HEK293 (cell line): ENCODE data around the gene BLOC1S4.

Source experiments
- CTCF ChIA-PET: fragments of 350-600 bp; formaldehyde crosslinking; extraction: SDS; loops from one replicate; lab custom pipeline; 2021; ENCODE audit warnings: antibody characterized with exemption; lab: Yijun Ruan, JAX
- POLR2A ChIA-PET: fragments of 300-600 bp; formaldehyde crosslinking; extraction: SDS; loops from one replicate; lab custom pipeline; 2020; ENCODE audit warnings: antibody characterized with exemption, inconsistent platforms; lab: Yijun Ruan, JAX
- H3K27ac ChIP-seq: fragments of 200-500 bp; sonication (Bioruptor generic); 2 replicates; pipeline ENCODE4 v1.5.1; 2014; ENCODE audit warnings: low read depth, low read length, control low read depth, inconsistent platforms; ENCODE audit errors: extremely low read depth
- H3K36me3 ChIP-seq, 2 experiments: fragments of 200-500 bp in 1 of 2; sonication (Bioruptor generic) in 1 of 2; 1 replicate in 1 of 2; 2 replicates in 1 of 2; pipeline ENCODE4 v1.5.1; 2014 to 2017; ENCODE audit warnings: inconsistent platforms in 2 of 2, low read length in 2 of 2; ENCODE audit not compliant: control insufficient read depth in 2 of 2, insufficient read depth in 1 of 2
- H3K4me1 ChIP-seq: fragments of 200-500 bp; sonication (Bioruptor generic); 2 replicates; pipeline ENCODE4 v1.5.1; 2014; ENCODE audit warnings: mild to moderate bottlenecking, low read length, inconsistent platforms; ENCODE audit not compliant: control insufficient read depth, insufficient read depth
- H3K4me3 ChIP-seq: 2 replicates; pipeline ENCODE4 v1.5.1; 2011; ENCODE audit warnings: low read depth, mild to moderate bottlenecking, control low read depth, low read length, moderate library complexity
- H3K9me3 ChIP-seq: fragments of 200-500 bp; sonication (Bioruptor generic); 2 replicates; pipeline ENCODE4 v1.5.1; 2014; ENCODE audit warnings: low read depth, low read length, inconsistent platforms; ENCODE audit not compliant: control insufficient read depth, insufficient read depth
- HOXA7 ChIP-seq: sonication (generic); formaldehyde crosslinking; IDR thresholded peaks from 2 replicates; pipeline ENCODE4 v1.8.1; 2022; ENCODE audit warnings: missing genetic modification reagents, borderline replicate concordance
- KLF16 ChIP-seq: fragments of 450-650 bp; formaldehyde crosslinking; IDR thresholded peaks from 2 replicates; pipeline ENCODE4 v1.5.1; 2017; ENCODE audit warnings: missing biosample characterization, missing genetic modification characterization
- OSR2 ChIP-seq: fragments of 450-650 bp; formaldehyde crosslinking; IDR thresholded peaks from 2 replicates; pipeline ENCODE4 v1.5.1; 2016; ENCODE audit warnings: missing biosample characterization, missing genetic modification characterization
- RBAK ChIP-seq: fragments of 450-650 bp; formaldehyde crosslinking; IDR thresholded peaks from 2 replicates; pipeline ENCODE4 v1.5.1; 2016; ENCODE audit warnings: missing biosample characterization, missing genetic modification characterization
- SCRT2 ChIP-seq: fragments of 450-650 bp; formaldehyde crosslinking; IDR thresholded peaks from 2 replicates; pipeline ENCODE4 v1.5.1; 2016; ENCODE audit warnings: missing biosample characterization, missing genetic modification characterization
- TRIM28 ChIP-seq: IDR thresholded peaks from 2 replicates; pipeline ENCODE4 v1.6.1; 2011; ENCODE audit warnings: low read length, control low read depth, borderline replicate concordance
- ZBTB20 ChIP-seq: fragments of 450-650 bp; formaldehyde crosslinking; IDR thresholded peaks from 2 replicates; pipeline ENCODE4 v1.5.1; 2016; ENCODE audit warnings: missing biosample characterization, missing genetic modification characterization
- ZFHX2 ChIP-seq: fragments of 450-650 bp; formaldehyde crosslinking; conservative IDR thresholded peaks from 2 replicates; pipeline ENCODE4 v1.5.1; 2016; ENCODE audit warnings: missing biosample characterization, missing genetic modification characterization
- ZNF175 ChIP-seq: fragments of 450-650 bp; formaldehyde crosslinking; IDR thresholded peaks from 2 replicates; pipeline ENCODE4 v1.5.1; 2016; ENCODE audit warnings: missing biosample characterization, missing genetic modification characterization
- ZNF19 ChIP-seq: fragments of 450-650 bp; formaldehyde crosslinking; IDR thresholded peaks from 2 replicates; pipeline ENCODE4; 2016; ENCODE audit warnings: missing biosample characterization, missing genetic modification characterization, low read depth
- ZNF211 ChIP-seq: fragments of 450-650 bp; formaldehyde crosslinking; IDR thresholded peaks from 2 replicates; pipeline ENCODE4 v1.5.1; 2016; ENCODE audit warnings: low read depth, missing biosample characterization, missing genetic modification characterization
- ZNF341 ChIP-seq: fragments of 450-650 bp; formaldehyde crosslinking; IDR thresholded peaks from 2 replicates; pipeline ENCODE4; 2016; ENCODE audit warnings: low read depth, missing biosample characterization, missing genetic modification characterization
- ZNF530 ChIP-seq: fragments of 450-650 bp; formaldehyde crosslinking; IDR thresholded peaks from 2 replicates; pipeline ENCODE4 v1.5.1; 2016; ENCODE audit warnings: low read depth, missing biosample characterization, missing genetic modification characterization
- ZNF549 ChIP-seq: fragments of 450-650 bp; IDR thresholded peaks from 2 replicates; pipeline ENCODE4 v1.5.1; 2018; ENCODE audit warnings: missing biosample characterization, missing genetic modification characterization, mild to moderate bottlenecking, inconsistent platforms, moderate library complexity
- ZNF561 ChIP-seq: fragments of 450-650 bp; IDR thresholded peaks from 2 replicates; pipeline ENCODE4 v1.5.1; 2018; ENCODE audit warnings: missing biosample characterization, missing genetic modification characterization, borderline replicate concordance
- ZNF677 ChIP-seq: fragments of 450-650 bp; IDR thresholded peaks from 2 replicates; pipeline ENCODE4 v1.5.0; 2018; ENCODE audit warnings: missing biosample characterization, mild to moderate bottlenecking, missing genetic modification characterization, moderate library complexity
- TF ChIP-seq, protein P1 (sequence below): fragments of 450-650 bp; formaldehyde crosslinking; IDR thresholded peaks from 2 replicates; pipeline ENCODE4 v1.5.1; 2016; ENCODE audit warnings: missing biosample characterization, missing genetic modification characterization
- TF ChIP-seq, protein P2 (sequence below): fragments of 450-650 bp; formaldehyde crosslinking; IDR thresholded peaks from 2 replicates; pipeline ENCODE4 v1.5.1; 2016; ENCODE audit warnings: missing biosample characterization, missing genetic modification characterization
- TF ChIP-seq, protein P3 (sequence below): fragments of 450-650 bp; formaldehyde crosslinking; IDR thresholded peaks from 2 replicates; pipeline ENCODE4 v1.5.1; 2016; ENCODE audit warnings: missing biosample characterization, missing genetic modification characterization
- TF ChIP-seq, protein P4 (sequence below): fragments of 450-650 bp; formaldehyde crosslinking; IDR thresholded peaks from 2 replicates; pipeline ENCODE4 v1.5.1; 2016; ENCODE audit warnings: missing biosample characterization, missing genetic modification characterization

The BLOC1S4 gene

DNA sequence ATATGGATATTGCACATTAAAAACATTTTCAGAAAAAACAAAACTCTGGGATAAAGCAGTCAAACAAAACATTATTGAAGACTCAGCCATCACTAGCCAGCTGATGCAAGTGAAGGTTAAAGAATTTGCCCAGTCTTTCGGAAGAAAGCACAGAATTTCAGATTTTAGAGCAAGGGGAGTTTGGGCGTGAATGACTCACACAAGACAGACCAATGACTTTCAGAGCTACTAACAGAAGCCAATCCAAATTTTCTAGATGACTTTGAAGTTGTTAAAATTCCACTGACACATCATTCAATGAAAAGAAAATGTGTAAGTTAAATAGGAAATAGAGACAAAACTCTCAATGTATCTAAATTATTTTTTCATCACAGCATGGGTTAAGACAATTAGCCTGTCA is 10.3 kb upstream of the BLOC1S4 start:
- CTCF ChIA-PET: no interaction called here
- TF ChIP-seq KLF16 (tag by site-specific recombination) (no peak), ZFHX2 (tag by site-specific recombination) (no peak), ZNF211 (tag by site-specific recombination) (no peak)
- TF ChIP-seq, protein P1, sequence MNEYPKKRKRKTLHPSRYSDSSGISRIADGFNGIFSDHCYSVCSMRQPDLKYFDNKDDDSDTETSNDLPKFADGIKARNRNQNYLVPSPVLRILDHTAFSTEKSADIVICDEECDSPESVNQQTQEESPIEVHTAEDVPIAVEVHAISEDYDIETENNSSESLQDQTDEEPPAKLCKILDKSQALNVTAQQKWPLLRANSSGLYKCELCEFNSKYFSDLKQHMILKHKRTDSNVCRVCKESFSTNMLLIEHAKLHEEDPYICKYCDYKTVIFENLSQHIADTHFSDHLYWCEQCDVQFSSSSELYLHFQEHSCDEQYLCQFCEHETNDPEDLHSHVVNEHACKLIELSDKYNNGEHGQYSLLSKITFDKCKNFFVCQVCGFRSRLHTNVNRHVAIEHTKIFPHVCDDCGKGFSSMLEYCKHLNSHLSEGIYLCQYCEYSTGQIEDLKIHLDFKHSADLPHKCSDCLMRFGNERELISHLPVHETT: no peak
- TF ChIP-seq, protein P2, sequence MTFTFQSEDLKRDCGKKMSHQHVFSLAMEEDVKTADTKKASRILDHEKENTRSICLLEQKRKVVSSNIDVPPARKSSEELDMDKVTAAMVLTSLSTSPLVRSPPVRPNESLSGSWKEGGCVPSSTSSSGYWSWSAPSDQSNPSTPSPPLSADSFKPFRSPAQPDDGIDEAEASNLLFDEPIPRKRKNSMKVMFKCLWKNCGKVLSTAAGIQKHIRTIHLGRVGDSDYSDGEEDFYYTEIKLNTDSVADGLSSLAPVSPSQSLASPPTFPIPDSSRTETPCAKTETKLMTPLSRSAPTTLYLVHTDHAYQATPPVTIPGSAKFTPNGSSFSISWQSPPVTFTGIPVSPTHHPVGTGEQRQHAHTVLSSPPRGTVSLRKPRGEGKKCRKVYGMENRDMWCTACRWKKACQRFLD (tag by site-specific recombination): no peak
- TF ChIP-seq, all 188 proteins: peak for 0
- POLR2A ChIA-PET: no interaction called here
- H3K4me3 ChIP-seq: no peak overlapping the region
- no peak overlapping the region for H3K27ac ChIP-seq
- no peaks in the 10 kb centered on the region for H3K4me1 ChIP-seq
- H3K36me3 ChIP-seq: peaks cover 0 to 38% of the 10 kb centered on the region in 2 experiments; a peak in 1 of 3 replicates
- H3K9me3 ChIP-seq: no peaks in the 10 kb centered on the region

DNA sequence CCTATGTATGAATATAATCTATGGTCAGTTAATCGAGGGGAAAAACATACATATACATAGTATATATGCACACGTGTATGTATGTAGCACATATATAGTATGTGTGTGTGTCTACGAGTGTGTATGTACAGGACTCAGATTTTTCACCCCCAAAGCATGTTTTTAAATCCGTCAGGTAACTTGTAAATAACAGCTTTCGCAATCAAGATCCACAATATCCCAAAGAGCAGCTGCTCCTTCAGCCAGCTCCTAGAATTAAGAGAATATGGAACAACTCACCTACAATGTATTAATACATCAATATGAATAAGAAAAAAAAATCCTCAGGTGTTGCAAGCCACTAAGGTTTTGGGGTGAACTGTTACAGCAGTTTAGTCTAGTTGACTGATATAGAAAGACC is 9.8 kb upstream of the BLOC1S4 start:
- Histone ChIP-seq H3K4me1 (no peaks in the 10 kb centered on the region), H3K27ac (no peak overlapping the region)
- TF ChIP-seq ZNF19 (tag by site-specific recombination) (no peak), TRIM28 (no peak)
- TF ChIP-seq, all 188 proteins: peak for 0
- Histone ChIP-seq H3K36me3 (peaks cover 0 to 36% of the 10 kb centered on the region in 2 experiments; a peak in 1 of 3 replicates), H3K9me3 (no peaks in the 10 kb centered on the region), H3K4me3 (no peak overlapping the region)
- ChIA-PET CTCF (no interaction called here), POLR2A (no interaction called here)

DNA sequence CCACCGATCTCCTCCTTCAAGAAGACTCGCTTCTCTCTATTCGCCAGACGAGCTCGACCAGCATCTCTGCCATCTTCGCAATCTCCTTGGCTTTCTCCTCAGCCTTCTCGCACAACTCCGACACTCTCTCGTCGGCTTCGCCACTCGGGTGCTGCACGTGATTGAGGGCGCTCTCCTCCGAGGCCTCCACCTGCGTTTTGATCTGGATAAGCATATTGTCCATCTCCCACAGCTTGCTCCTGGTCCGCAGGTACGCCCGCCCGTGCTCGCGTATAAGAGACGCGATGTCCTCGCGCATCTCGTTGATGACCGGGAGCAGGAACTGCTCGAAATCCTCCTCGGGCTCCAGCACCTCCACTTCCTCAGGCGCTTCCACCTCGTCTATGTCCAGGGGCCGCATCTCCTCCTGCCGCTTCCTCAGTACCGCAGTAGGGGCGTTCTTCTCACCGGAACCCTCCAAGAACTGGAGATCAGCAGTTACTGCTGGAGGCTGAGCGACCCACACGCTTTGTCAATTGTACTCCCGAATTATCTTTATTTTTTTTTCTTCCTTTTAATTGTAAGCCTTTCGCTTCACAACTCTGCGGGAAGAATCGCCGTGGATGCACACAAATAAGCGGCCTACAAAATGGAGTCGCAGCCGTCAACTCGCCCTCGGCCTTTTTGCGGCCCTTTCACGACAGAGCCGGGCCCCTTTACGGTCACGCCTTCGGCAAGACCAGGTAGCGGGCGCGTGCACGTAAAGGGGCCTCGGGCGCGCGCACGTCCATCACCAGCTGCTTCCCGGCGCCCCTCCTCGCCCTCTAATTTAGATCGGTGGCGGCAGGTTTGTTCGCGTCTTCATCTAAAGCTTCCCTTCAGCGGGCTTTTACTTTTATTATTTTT is 6.5 kb upstream of the BLOC1S4 start, which contains the start of gene MRFAP1L1:
Gene MRFAP1L1, minus strand, starts transcription at position 636 of the 885 bp plus-strand sequence. Its CDS starts 236 bp downstream, at position 400.
- ChIA-PET CTCF (interaction anchor here (0.6 kb wide), 1 partner anchor 253 kb away, joined by 3 read pairs; no protein-coding TSS in a partner anchor), POLR2A (interaction anchor here (1.0 to 1.7 kb wide), 4 partner anchors 34 to 74 kb away, joined by 3 to 8 read pairs (median 5); a partner anchor contains a TSS)
- peak within 1 kb of the TSS; percentile 65 for H3K4me3 ChIP-seq
- H3K9me3 ChIP-seq: no peaks in the 10 kb centered on the region
- H3K27ac ChIP-seq: peak within 1 kb of the TSS; percentile 64
- H3K4me1 ChIP-seq: no peaks in the 10 kb centered on the region
- H3K36me3 ChIP-seq: peaks cover 0 to 23% of the 10 kb centered on the region in 2 experiments; a peak in 1 of 3 replicates
- TF ChIP-seq ZNF341 (tag by site-specific recombination) (no peak), ZNF561 (tag by site-specific recombination) (0 out of 2 replicates have a peak, but pooled peaks have one; percentile 27), ZNF175 (tag by site-specific recombination) (no peak), ZNF530 (tag by site-specific recombination) (no peak), HOXA7 (no peak), OSR2 (tag by site-specific recombination) (no peak), SCRT2 (tag by site-specific recombination) (no peak), ZFHX2 (tag by site-specific recombination) (0 out of 2 replicates have a peak, but pooled peaks have one; percentile 16), ZNF677 (tag by site-specific recombination) (no peak), RBAK (tag by site-specific recombination) (no peak), ZBTB20 (tag by site-specific recombination) (no peak), ZNF549 (tag by site-specific recombination) (no peak)
- TF ChIP-seq, protein P3, sequence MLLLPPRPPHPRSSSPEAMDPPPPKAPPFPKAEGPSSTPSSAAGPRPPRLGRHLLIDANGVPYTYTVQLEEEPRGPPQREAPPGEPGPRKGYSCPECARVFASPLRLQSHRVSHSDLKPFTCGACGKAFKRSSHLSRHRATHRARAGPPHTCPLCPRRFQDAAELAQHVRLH (tag by site-specific recombination): peak; percentile 71; the same call in 1 of the 2 replicates
- TF ChIP-seq, protein P4, sequence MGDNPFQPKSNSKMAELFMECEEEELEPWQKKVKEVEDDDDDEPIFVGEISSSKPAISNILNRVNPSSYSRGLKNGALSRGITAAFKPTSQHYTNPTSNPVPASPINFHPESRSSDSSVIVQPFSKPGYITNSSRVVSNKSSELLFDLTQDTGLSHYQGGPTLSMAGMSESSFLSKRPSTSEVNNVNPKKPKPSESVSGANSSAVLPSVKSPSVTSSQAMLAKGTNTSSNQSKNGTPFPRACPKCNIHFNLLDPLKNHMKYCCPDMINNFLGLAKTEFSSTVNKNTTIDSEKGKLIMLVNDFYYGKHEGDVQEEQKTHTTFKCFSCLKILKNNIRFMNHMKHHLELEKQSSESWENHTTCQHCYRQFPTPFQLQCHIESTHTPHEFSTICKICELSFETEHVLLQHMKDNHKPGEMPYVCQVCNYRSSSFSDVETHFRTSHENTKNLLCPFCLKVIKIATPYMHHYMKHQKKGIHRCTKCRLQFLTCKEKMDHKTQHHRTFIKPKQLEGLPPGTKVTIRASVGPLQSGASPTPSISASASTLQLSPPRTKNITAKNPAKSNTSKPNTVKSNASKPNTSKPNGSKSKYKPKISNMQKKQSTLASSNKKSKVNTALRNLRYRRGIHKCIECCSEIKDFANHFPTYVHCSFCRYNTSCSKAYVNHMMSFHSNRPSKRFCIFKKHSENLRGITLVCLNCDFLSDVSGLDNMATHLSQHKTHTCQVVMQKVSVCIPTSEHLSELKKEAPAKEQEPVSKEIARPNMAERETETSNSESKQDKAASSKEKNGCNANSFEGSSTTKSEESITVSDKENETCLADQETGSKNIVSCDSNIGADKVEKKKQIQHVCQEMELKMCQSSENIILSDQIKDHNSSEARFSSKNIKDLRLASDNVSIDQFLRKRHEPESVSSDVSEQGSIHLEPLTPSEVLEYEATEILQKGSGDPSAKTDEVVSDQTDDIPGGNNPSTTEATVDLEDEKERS (tag by site-specific recombination): no peak
